Fibroblast of skin of left quadriceps (primary cell): Measurements from ENCODE around the gene ILF2.
"Not testable (repeated sequence)": the region's sequence is repeated elsewhere in the genome, so short reads cannot be mapped to it uniquely, and the experiment has no call there.

Experiments used
- DNase-seq, 2 experiments: peaks; one replicate each; pipeline ENCODE4 v3.0.0-alpha.2; 2013; ENCODE audit warnings: low read depth in 2 of 2

The ILF2 gene

DNA sequence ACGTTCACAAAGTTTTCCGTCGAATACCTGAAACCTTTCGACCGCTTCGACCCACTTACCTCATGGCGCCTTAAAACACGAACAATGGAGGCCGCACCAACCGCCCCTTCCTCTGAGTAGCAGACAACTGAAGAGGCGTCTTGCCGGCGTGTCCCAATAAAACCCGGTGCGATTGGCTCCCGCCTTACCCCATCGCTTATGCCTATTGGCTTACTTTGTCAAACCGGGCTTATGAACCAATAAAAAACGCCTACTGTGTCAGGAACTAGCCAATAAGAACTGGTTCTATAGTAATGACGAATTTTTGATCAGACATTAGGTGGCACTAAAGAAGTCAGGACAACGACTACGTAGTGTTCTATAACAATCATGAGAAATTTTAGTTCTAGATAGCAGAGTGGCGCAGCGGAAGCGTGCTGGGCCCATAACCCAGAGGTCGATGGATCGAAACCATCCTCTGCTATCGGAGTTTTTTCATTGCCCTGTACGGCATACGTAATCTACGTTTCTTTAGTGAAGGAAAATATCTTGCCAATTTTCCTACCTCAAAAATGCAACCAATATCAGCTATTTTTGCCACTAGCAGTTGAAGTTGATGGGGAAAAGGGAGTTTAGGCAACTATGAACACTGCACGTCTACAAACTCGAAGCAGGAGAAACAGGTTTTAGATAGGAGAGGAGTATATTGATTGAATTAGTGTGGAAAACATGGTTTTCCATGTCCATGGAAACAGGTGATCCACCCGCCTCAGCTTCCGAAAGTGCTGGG, at the start of gene ILF2:
ILF2 (minus strand) TSS at position 135 of the 769 bp plus-strand sequence; CDS start at position 64, 71 bp downstream.
- peak; percentile 100 for DNase-seq

DNA sequence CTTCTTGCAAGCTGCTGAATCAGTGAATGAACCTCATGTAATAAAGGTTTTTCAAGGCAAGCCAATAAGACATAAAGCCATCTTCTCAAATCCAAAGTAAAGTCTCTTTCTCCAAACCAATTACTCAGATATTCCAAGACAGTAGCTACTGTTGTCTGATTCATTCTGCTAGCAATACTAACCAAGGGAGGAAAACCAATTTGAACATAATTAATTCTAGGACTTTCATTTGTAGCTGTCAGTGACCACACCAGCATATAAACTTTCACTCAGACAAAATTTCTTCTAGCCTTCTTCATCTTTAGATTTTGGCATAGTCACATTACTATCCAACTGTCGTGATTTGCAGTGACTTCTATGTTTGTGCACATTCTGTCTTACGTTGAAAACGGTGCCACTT, 46.5 kb upstream of the ILF2 start:
- no peak for DNase-seq

DNA sequence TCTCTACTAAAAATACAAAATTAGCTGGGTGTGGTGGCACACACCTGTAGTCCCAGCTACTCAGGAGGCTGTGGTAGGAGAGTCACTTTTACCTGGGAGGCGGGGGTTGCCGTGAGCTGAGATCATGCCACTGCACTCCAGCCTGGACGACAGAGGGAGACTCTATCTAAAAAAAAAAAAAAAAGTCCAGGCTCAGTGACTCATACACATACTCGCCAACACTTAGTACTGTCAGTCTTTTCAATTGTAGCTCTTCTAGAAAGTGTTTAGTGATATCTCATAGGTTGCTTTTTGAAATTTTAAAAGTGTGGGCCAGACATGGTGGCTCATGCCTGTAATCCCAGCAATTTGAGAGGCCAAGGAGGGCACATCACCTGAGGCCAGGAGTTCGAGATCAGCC, 45.4 kb upstream of the ILF2 start:
- not testable (repeated sequence) for DNase-seq

DNA sequence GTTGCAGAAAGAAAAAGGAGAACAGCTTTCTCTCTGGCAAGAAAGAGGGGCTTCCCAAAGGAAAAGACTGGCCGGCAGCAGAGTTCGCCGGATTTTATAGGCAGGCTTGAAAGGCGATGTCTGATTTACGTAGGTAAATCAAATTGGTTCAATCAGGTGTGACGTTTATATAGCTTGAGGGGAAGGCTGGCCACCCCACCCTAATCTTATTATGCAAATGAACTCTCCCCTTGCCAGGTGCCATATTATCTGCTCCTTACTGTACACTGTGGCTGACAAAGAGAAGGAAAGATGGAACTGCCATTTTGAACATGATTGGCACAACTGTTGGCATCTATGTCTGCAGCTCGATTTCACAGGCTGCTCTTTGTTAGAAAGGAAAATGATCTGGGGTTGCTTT, 40.2 kb upstream of the ILF2 start:
- DNase-seq: no peak

DNA sequence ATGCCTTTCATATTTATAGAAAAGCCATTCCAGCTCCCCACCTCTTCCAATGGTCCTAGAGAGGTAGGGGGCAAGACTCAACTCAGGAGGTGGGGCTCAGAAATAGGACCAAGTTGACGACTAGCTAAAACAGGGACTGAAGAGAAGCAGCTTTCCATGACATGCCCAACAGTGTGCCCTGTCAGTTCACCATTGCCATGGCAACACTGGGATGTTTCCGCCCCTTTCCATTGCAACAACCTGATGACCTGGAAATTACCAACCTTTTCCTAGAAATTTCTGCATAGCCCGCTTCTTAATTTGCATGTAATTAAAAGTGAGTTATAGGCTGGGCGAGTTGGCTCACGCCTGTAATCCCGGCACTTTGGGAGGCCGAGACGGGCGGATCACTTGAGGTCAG, 34.7 kb upstream of the ILF2 start:
- DNase-seq: no peak

DNA sequence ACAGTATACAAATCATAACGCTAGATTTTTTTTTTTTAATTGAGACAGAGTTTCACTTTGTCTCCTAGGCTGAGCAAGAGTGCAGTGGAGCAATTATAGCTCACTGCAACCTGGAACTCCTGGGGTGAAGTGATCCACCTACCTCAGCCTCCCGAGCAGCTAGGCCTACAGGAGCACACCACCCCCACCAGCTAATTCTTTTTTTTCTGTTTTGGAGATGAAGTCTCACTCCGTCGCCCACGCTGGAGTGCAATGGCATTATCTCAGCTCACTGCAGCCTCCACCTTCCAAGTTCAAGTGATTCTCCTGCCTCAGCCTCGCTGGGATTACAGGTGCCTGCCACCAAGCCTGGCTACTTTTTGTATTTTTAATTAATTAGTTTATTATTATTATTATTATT, 29.0 kb upstream of the ILF2 start:
- no peak for DNase-seq

DNA sequence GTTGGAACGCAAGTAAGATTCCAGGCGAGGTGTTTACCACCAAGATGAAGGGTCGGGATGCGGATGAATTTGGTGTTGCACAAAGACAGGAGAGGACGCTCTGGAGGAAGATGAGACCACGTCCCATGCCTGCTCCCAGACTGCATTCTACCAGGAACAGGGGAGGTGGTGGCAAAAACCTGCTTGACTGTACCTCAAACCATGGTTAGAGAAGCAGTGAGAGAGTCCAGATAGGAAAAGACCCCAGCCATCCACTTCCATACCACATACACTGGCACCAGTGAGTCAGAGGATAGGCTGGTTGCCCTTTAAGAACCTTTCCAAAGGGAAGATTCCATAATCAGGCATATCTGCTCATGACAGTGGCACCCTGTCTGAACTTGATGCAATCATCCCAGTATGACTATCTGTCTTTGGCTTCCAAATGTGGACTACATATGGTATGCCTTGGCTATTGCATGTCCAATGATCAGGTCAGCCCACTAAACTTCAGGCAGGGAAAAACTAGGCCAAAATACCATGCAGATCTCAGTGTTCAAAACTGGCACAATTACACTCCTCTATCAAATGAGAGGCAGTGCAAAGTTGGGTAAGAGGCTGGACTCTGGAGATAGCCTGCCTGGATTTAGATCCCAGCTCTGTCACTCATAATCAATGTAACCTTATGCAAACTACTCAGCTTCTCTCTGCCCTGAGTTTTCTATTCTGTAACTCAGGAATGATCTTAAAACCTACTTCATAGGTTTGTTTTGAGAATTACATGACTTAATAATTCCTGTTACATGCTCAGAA, 28.3 kb upstream of the ILF2 start:
- no peak for DNase-seq

DNA sequence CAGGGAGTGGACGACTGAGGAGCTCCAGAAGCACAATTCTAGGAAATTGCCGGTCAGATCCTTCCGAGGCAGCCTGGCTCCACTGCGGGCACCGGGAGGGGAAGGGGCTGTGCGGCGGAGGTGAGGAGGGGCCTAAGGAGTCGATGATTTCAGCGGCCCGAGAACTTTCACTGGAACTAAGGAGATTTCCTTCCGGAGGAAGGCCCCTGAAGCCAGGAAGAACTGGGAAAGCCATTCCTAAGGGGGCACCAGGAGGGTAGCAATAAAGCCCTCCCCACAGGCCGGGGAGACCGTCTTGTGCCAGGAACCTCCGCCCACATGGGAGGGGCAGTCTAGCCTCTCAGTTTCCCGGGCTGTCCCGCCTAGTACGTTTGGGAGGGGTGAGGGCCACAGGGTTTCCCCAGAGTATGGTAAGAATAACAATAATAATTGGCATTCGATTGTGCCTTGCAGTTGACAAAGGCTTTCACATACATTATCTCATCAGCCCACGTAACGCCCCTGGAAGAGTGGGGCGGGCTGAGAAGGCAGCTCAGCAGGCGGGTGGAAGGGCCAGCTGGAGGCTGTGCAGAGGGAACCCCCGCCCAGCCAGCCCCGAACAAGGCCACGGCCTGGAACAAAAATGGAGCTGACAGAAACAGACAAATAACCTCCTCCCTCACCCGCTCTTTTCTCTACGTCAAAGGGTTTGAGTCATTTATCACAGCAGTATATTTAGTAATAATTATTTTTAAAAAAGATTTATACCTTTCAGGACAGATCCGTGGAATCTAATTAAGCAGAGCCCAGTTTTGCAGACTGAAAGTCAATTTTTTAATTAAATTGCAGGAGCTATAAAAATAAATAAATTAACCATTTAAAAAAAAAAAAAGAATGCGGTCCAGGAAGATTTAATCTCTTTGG, 27.5 kb upstream of the ILF2 start:
- no peak for DNase-seq

DNA sequence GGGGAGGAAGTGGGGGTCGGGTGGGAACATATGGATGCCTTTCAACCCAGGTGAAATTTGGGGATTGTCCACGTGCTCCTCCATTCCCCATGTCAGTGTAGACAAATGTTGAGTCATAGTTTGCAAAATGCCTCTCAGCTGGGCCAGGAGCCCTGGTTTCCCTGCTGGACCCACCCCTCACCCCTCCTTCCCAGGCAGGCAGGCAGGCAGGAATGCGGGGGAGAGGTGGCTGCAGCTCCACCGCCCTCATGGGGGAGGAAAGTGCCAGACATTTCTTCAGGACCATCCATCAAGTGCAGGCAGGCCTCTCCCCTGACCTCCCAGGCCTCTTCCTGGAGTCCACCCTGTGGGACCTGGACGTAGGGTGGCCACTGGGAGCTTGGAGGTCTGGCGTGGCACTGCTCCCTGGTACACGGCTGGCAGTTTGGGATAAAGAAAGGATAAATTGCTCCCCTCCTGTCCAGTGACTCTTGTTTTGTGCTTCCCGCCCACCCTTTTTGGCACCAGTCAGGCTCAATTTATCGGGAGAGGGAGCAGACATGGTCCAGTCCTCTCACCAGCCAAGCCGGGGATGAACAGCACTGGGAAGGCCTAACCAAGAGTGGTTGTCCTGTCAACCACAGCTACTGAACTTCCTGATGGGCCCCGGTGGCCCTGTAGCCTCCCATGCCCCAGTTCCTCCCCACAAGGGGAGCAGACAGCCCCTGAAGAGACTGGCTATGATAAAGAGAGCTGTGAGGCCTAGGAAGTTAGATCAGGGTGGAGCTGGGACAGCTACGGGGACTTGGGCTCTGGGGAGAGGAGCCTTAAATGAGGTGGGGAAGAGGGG, 26.6 kb upstream of the ILF2 start:
- no peak for DNase-seq

DNA sequence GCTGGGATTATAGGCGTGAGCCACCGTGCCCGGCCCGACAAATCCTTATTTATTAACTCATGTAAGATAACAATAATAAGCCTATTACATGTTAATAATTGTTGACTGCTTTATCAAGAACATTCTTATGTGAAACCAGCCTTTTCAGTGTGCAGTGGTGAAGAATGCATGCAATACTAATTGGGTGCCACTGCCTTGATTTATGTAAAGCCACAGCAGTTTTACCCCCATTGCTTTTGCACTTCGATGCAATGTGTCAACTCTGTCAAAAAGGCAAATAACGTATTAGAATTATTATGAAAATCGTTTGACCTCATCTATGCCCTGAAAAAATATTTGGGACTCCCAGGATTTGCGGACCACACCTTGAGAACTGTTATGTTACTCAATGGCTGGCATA, 25.9 kb upstream of the ILF2 start:
- no peak for DNase-seq

DNA sequence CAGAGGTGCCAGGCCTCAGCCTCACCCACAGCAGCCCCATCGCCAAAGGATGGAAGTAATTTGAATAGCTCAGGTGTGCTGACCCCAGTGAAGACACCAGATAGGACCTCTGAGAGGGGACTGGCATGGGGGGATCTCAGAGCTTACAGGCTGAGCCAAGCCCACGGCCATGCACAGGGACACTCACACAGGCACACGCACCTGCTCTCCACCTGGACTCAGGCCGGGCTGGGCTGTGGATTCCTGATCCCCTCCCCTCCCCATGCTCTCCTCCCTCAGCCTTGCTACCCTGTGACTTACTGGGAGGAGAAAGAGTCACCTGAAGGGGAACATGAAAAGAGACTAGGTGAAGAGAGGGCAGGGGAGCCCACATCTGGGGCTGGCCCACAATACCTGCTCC, 22.7 kb upstream of the ILF2 start:
- DNase-seq: no peak

DNA sequence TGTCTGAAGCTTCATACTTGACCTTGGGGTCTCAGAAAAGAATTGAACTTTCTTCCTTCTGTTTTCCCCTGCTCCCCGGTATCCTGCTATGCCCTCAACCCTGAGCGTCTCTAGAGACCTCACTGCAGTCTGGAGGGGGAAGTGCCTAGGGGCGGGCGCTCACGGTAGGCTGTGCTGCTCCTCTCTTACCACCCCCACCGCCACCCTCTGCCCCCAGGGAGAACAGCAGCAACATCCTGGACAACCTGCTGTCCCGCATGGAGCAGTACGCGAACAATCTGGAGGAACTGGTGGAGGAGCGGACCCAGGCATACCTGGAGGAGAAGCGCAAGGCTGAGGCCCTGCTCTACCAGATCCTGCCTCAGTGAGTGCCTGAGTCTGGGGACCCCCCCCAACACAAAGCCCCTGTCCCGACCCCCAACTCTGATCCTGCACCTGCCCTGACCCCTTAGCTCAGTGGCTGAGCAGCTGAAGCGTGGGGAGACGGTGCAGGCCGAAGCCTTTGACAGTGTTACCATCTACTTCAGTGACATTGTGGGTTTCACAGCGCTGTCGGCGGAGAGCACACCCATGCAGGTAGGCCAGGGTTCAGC, 18.0 kb upstream of the ILF2 start:
- no peak for DNase-seq

DNA sequence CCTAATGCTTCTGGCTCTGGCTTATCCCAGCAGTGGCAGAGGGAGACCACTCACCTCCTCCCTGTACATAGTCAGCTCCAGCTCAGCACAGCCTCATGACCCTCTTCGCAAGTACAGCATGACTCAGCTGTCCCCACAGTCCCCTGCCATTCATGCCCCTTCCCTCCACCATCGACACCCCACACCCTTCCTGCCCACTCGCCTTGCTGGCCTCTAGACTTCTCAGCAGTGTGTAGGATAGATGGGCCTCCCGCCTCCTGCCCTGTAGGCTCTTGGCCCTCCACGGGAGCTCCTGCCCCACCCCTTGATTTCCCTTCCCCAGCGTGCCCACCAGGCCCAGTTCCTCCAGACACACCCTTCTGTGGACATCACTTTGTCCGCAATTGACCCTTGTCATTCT, 17.5 kb upstream of the ILF2 start:
- DNase-seq: no peak

DNA sequence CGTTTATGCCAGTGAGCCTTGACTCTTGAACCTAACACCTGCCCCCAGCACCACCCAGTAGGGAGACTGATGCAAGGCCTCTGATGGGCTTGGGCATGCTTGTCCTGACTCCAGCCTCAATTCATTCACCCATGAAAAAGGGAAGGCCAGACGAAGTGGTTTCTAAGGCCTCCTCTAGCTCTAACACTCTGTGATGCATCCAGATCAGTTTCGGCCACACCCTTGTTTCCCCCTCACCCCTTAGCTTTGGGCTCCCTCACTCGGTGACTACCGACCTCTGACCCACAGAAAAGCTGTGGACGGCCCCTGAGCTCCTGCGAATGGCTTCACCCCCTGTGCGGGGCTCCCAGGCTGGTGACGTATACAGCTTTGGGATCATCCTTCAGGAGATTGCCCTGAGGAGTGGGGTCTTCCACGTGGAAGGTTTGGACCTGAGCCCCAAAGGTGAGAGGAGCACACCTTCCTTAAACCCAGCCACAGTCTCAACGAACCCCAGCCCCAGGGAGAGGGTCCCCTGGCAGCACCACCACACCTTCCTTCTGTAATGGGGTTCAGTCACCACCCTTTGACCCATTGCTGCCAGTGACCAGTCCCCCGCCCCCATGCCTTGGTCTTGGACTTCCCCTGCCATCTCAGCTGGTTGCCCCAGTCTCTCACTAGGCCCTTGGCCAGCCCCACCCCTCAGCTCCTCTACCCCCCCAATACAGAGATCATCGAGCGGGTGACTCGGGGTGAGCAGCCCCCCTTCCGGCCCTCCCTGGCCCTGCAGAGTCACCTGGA, 16.7 kb upstream of the ILF2 start:
- no peak for DNase-seq

DNA sequence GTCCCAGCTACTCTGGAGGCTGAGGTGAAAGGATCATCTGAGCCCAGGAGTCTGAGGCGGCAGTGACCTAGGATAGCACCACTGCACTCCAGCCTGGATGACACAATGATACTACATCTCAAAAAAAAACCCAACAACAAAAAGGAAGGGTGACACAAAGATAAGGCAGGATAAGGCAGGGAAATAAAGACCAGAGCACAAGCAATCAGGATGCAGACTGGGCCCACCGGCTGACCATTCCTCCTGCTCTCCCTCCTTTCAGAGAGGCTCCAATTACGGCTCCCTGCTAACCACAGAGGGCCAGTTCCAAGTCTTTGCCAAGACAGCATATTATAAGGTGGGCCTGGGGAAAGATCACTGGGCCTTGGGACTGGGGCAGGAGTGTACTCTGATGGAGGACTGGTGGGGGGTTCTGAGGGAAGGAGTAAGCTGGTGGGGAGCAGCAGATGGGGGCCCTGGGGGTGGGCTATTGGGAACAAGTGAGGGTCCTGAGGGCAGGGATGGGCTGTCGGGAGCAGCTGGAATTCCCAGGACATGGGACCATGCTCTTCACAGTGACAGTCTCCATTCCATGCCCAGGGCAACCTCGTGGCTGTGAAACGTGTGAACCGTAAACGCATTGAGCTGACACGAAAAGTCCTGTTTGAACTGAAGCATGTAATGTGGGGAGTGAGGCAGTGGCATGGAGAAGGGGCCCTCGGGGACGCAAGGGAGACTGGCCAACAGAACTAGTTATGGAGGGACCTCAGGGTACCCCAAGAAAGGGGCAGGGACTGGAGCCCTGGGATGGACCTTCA, 14.9 kb upstream of the ILF2 start:
- DNase-seq: no peak

DNA sequence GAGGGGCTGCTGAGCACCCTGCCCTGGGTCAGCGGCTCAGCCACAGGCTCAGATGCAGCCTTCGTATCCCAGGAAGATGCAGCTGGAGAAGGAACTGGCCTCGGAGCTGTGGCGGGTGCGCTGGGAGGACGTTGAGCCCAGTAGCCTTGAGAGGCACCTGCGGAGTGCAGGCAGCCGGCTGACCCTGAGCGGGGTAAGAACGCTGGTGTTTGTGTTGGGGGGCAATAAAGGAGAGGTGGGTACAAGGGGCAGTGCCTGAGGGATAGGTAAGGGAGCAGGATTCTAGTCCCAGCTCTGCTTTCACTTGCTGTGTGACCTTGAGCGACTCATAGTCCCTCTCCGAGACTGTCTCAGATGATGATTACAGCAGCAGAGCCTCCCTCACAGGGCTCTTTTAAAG, 14.1 kb upstream of the ILF2 start:
- no peak for DNase-seq

DNA sequence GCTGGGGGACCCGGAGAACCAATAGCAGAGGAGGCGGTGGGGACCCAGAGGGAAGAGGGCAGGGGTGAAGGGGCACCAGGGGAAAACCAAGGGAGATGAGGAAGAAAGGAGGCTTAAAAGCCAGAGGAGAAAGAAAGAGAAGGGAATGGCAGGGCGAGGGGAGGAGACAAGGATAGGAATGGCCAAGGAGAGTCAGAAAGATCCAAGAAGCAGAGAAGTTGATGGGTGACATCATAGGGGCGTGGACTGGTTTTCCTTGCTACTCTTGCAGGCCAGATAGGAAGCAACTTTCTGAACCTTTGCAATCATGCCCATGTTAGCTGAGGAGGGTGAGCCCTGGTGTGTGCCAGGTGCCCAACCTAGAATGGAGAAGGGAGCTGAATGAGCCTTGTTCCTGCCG, 13.1 kb upstream of the ILF2 start:
- DNase-seq: no peak

DNA sequence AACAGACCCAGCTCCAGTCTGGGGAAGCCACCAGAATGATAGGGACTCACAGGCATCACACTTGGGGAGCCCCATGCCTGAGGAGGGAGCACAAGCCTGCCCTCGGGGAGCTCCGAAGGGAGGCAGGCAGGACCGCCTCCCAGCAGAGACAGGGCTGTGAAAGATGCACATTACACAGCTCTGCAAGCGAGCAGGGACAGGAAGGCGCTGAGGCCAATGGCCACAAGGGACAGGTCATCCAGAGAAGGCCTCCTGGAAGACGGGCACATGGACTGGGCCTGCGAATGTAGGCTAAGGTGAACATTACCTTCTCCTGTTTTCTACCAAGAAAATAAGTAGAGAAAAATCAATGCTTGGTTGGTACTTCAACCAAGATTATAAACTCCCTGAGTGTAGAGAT, 11.9 kb upstream of the ILF2 start:
- no peak for DNase-seq

DNA sequence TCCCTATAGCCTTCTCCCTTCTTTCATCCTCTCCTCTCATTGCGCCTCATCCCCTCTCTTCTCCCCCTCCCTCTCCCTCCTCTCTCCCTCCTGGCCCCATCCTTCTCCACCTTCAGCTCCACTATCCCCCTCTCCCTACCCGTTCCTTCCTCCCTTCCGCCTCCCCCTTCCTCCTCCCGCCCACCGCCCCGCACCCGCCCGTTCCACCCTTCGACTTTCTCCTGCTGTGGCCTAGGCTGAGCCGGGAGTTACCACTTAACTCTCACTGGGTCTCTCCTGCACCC, 9.3 kb upstream of the ILF2 start:
- no peak for DNase-seq
